NK-92 (cell line): ENCODE data around the gene DENND1A.

Experiments
- DNase-seq: peaks from one replicate; lab custom pipeline; 2025; ENCODE audit not compliant: unreplicated experiment; lab: John Stamatoyannopoulos, UW

DENND1A gene

GRCh38 chr9:123544007-123544827 is 385.7 kb downstream of the DENND1A start:
- no peak for DNase-seq

GRCh38 chr9:123543492-123543891 is 386.4 kb downstream of the DENND1A start:
- no peak for DNase-seq

- no peak for DNase-seq
Observed at GRCh38 chr9:123542435-123543225, 387.3 kb downstream of the DENND1A start.

DNA sequence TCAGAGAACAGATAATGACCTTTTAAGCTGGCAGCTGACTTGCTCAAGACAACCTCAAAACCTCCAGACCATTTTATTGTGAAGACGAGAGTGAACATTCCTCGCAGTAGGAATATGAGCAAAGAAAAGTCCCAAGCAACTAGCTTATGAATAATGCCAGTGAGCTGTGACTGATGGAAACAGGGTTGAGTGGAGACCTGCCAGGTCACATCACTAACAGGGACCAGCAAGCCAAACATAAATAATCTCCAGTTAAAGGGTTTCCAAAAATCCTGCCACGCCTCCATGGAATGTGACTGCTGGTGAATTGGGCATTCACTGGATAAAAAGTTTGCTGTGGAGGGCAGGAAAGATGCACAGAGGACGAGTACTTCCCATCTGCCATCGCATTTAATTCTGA is 388.5 kb downstream of the DENND1A start:
- DNase-seq: no peak

DNA sequence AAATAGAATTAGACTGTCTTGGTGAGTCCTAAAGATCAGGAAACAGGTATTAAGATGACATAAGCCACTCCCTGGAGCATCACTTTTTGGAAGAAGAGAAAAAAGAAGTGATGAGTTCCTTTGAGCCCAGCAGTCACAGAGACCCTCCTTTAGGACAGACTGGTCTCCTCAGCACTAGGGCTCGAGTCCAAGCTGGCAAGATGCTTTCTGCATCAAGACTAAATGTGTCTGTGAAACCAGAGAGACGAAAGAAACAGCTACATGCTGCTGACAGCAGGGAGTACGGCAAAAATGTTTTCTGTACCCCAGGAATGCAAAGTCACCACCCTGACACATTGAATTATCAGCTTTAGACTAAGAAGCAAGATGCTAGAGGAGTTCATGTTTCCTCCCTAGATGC is 389.5 kb downstream of the DENND1A start:
- DNase-seq: no peak

DNA sequence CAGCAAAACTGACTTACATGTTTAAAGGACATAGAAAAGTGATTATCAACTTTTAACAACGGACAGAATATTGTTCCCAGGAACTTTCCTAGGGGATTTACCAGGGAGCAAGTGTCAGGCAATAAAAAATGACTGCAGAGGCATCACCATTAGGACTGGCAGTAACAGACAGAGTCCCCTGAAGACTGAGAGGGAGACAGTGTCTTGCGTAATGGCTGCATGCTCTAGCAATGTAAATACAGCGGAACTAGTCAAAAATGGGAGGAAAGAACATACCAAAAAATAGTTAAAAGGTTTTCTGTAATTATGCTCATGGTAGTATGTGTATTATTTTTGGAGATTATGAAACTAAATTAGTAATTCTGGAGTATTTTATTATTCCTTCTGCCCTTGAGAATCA is 392.1 kb downstream of the DENND1A start:
- DNase-seq: no peak

DNA sequence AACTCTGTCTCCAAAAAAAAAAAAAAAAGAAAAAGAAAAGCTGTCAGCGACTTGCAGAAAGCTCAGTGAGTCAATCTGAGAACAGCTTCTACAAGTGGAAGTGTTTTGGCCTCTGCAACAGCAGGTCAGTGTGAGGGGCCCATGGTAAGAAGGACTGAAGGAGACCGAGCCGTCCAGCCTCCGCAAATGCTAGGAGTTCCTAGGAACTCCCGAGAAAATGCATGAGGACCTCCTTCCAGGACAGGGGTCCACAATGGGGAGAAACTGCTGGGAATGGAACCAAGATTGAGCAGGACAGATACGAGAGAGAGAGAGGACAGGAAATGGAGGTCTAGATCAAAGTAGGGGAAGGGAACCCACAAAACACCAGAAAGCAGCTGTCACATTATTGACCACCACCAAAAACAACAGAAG is 393.5 kb downstream of the DENND1A start:
- DNase-seq: no peak

DNA sequence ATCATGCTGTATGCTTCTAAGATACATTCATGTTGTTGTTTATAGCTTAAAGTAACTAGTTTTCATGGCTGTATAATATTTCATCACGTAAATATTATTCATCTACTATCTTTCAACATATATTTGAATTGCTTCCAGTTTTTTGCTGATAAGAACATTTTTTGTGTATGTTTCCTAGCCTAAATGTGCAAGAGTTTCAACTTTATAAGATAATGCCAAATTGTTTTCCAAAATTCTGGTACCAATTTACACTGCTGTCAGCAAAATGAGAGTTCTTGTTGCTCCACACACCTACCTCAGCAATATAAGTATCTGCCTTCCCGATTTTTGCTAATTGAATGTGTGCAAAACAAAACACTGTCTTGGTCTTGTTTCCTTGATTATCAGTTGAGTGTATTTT is 395.6 kb downstream of the DENND1A start:
- no peak for DNase-seq

GRCh38 chr9:123530244-123530643 is 399.7 kb downstream of the DENND1A start:
- DNase-seq: no peak

- no peak for DNase-seq
Observed at GRCh38 chr9:123528501-123528900, 401.4 kb downstream of the DENND1A start.

- DNase-seq: no peak
Observed at GRCh38 chr9:123527981-123528380, 401.9 kb downstream of the DENND1A start.

- DNase-seq: no peak
Observed at GRCh38 chr9:123525957-123526356, 404.0 kb downstream of the DENND1A start.

DNA sequence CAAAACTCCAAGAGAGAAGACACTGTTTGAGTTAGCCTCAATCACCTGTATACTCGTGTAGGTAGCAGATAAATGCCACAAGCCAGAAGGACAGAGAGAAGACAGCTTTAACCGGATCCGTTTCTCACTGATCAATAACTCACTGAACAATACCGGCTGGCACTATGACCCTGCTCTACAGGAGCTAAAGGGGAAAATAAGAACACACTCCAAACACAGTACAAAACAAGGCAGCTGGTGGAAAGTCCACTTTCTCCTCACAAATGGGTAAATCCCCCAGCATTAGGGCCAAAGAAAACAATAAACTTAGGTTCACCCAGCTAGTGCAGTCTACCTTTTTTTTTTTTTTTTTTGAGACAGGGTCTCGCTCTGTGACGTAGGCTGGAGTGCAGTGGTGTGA is 404.5 kb downstream of the DENND1A start:
- no peak for DNase-seq

GRCh38 chr9:123524866-123525265 is 405.1 kb downstream of the DENND1A start:
- DNase-seq: no peak

GRCh38 chr9:123523845-123524244 is 406.1 kb downstream of the DENND1A start:
- no peak for DNase-seq

DNA sequence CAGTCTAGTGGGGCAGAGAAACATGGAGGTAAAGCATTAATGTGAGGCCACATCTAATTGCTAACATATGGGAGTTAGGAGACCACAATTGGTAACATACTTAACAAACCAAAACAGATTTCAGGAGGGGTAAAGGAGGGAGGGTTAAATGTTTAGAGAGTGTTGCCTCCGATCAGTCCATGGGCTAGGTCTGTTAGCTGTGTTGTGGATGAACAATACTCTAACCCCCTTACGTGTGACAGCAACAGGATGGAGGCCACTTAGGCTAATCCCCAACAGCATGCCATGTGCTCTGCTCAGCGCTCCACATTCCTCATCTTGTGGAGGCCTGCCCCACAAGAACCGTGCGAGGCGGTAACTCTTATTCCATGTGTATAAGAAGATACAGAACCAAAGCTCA is 406.9 kb downstream of the DENND1A start:
- no peak for DNase-seq

GRCh38 chr9:123522251-123522650 is 407.7 kb downstream of the DENND1A start:
- no peak for DNase-seq

- no peak for DNase-seq
Observed at GRCh38 chr9:123518338-123518737, 411.6 kb downstream of the DENND1A start.

DNA sequence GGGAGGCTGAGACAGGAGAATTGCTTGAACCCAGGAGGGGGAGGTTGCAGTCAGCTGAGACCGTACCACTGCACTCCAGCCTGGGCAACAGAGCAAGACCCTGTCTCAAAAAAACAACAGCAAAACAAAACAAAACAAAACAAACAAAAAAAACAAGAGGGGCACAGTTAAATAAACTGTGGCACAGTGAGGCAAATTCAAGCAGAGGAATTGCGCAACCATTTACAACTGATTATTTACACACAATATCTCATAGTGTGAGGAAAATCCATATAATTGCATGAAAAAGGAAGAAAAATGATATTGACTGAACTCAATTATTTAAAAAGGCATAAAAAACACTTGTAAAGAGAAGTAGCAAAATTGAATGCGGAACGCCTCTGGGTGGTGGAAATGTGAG is 412.4 kb downstream of the DENND1A start:
- no peak for DNase-seq

DNA sequence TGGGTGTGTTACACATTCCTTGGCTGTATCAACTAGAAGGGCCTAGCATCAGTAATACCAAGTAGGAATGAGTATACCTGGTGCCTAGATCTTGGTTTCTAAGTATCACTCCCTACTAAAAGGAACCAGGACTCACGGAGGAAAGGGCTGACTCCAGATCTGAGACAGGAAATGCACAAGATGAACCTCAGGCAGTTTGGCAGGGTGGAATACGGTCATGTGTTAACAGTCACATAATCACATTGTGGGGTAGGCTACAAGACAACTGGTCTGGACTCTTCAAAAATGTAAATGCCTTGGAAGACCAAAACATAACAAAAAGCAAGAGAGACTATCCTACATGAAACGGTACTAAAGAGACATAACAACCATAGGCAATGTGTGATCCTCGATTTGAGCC is 415.2 kb downstream of the DENND1A start:
- no peak for DNase-seq

GRCh38 chr9:123513554-123513953 is 416.4 kb downstream of the DENND1A start:
- no peak for DNase-seq
